H1 (cell line): Measurements from ENCODE around the gene WAC. TPM values are rescaled to one million over a fixed set of nuclear protein-coding genes. Genes with fewer than 3 reads are reported as not detected.

Experiments used
- CTCF ChIA-PET: fragments of 300-600 bp; sonication (Branson Sonifier 250); formaldehyde crosslinking; loops from one replicate; lab custom pipeline; 2021; ENCODE audit not compliant: partially characterized antibody; lab: Charles Lee
- POLR2A ChIA-PET: fragments of 300-600 bp; sonication (Branson Sonifier 250); formaldehyde crosslinking; loops from one replicate; lab custom pipeline; 2021; ENCODE audit warnings: inconsistent platforms; ENCODE audit not compliant: partially characterized antibody; lab: Charles Lee
- DNase-seq, 2 experiments: peaks; one replicate each; pipeline versions ENCODE4 v3.0.0 to v3.0.0-alpha.2; 2010 to 2022; ENCODE audit warnings: low spot score in 2 of 2, low read depth in 1 of 2, mixed read lengths in 1 of 2
- FAIRE-seq: peaks from 2 replicates; lab custom pipeline; 2011; peaks lifted over from hg19 to GRCh38; lab: Jason Lieb, UNC
- H2AFZ ChIP-seq: 2 replicates; pipeline ENCODE4 v1.8.1; 2012; ENCODE audit warnings: low read length, inconsistent platforms
- H2AK5ac ChIP-seq: 2 replicates; pipeline ENCODE4 v1.6.1; 2013; ENCODE audit warnings: low read depth, low read length
- H2BK120ac ChIP-seq: replicated peaks from 2 replicates; pipeline ENCODE3; 2013; ENCODE audit warnings: low read depth, low read length, inconsistent platforms
- H2BK12ac ChIP-seq: 2 replicates; pipeline ENCODE4 v1.6.1; 2013; ENCODE audit warnings: low read depth, low read length
- H2BK15ac ChIP-seq: 2 replicates; pipeline ENCODE4 v1.6.1; 2013; ENCODE audit warnings: low read length
- H2BK20ac ChIP-seq: 2 replicates; pipeline ENCODE4 v1.6.1; 2013; ENCODE audit warnings: low read length
- H2BK5ac ChIP-seq: 2 replicates; pipeline ENCODE4 v1.6.1; 2013; ENCODE audit warnings: low read depth, low read length
- H3K14ac ChIP-seq: 2 replicates; pipeline ENCODE4 v1.6.1; 2013; ENCODE audit warnings: inconsistent platforms; ENCODE audit not compliant: insufficient read length
- H3K18ac ChIP-seq: 2 replicates; pipeline ENCODE4 v1.6.1; 2013; ENCODE audit warnings: low read length; ENCODE audit errors: extremely low read depth
- H3K23ac ChIP-seq: 2 replicates; pipeline ENCODE4 v1.6.1; 2013; ENCODE audit warnings: inconsistent platforms; ENCODE audit not compliant: insufficient read length
- H3K23me2 ChIP-seq: 2 replicates; pipeline ENCODE4 v1.6.1; 2013; ENCODE audit warnings: low read depth, low read length
- H3K27ac ChIP-seq: 2 replicates; pipeline ENCODE4 v1.6.1; 2011; ENCODE audit warnings: low read depth, low read length, inconsistent platforms
- H3K27me3 ChIP-seq, 4 experiments: replicated peaks in 1 of 4; 1 replicate in 1 of 4; 2 replicates in 3 of 4; pipeline versions ENCODE4 v1.6.1 to v1.8.1; 2011 to 2013; ENCODE audit warnings: low read length in 3 of 4, mild to moderate bottlenecking in 3 of 4, inconsistent platforms in 2 of 4, mixed read lengths in 2 of 4, moderate library complexity in 1 of 4; ENCODE audit not compliant: control insufficient read depth in 3 of 4, insufficient read depth in 3 of 4; ENCODE audit errors: extremely low read depth in 1 of 4
- H3K36me3 ChIP-seq, 4 experiments: 2 replicates each; pipeline versions ENCODE4 v1.6.1 to v1.8.1; 2011 to 2013; ENCODE audit warnings: mild to moderate bottlenecking in 4 of 4, low read length in 3 of 4, moderate library complexity in 2 of 4, control low read depth in 1 of 4, inconsistent platforms in 1 of 4; ENCODE audit not compliant: insufficient read depth in 4 of 4, control insufficient read depth in 2 of 4
- H3K4ac ChIP-seq: replicated peaks from 2 replicates; pipeline ENCODE3; 2013; ENCODE audit warnings: low read length, low read depth, mixed read lengths, inconsistent platforms; ENCODE audit not compliant: insufficient read length
- H3K4me1 ChIP-seq, 4 experiments: replicated peaks in 1 of 4; 1 replicate in 1 of 4; 2 replicates in 3 of 4; pipeline versions ENCODE4 v1.6.1 to v1.8.1; 2011 to 2013; ENCODE audit warnings: low read length in 3 of 4, inconsistent platforms in 2 of 4, mixed read lengths in 1 of 4; ENCODE audit not compliant: insufficient read depth in 4 of 4, control insufficient read depth in 3 of 4
- H3K4me2 ChIP-seq, 2 experiments: 2 replicates each; pipeline versions ENCODE4 v1.6.1 to v1.8.1; 2011 to 2013; ENCODE audit warnings: low read depth in 2 of 2, low read length in 2 of 2, control low read depth in 1 of 2, inconsistent platforms in 1 of 2, mild to moderate bottlenecking in 1 of 2; ENCODE audit not compliant: insufficient read depth in 1 of 2
- H3K4me3 ChIP-seq, 4 experiments: fragments of 200-600, 300-600 bp in 1 of 4; sonication (generic), shearing (Covaris generic), sonication (Bioruptor Twin) in 1 of 4; 2 replicates each; pipeline versions ENCODE4 v1.5.1 to v1.8.1; 2011 to 2016; ENCODE audit warnings: low read length in 4 of 4, low read depth in 3 of 4, control low read depth in 2 of 4, inconsistent platforms in 2 of 4, mild to moderate bottlenecking in 2 of 4, mixed read lengths in 1 of 4, moderate library complexity in 1 of 4; ENCODE audit not compliant: insufficient read depth in 2 of 4; ENCODE audit errors: extremely low read depth in 1 of 4
- H3K56ac ChIP-seq: replicated peaks from 2 replicates; pipeline ENCODE3; 2013; ENCODE audit warnings: low read depth, mild to moderate bottlenecking, mixed read lengths, low read length, inconsistent platforms; ENCODE audit not compliant: insufficient read length
- H3K79me1 ChIP-seq: 2 replicates; pipeline ENCODE4 v1.6.1; 2013; ENCODE audit warnings: low read depth, low read length, control low read depth
- H3K79me2 ChIP-seq, 2 experiments: 2 replicates each; pipeline versions ENCODE4 v1.6.1 to v1.8.1; 2012 to 2013; ENCODE audit warnings: low read length in 2 of 2, mild to moderate bottlenecking in 2 of 2, inconsistent platforms in 1 of 2; ENCODE audit not compliant: insufficient read depth in 2 of 2, control insufficient read depth in 1 of 2
- H3K9ac ChIP-seq, 4 experiments: replicated peaks in 1 of 4; 1 replicate in 1 of 4; 2 replicates in 3 of 4; pipeline versions ENCODE4 v1.6.1 to v1.8.1; 2011 to 2013; ENCODE audit warnings: low read depth in 3 of 4, low read length in 3 of 4, control low read depth in 2 of 4, mild to moderate bottlenecking in 2 of 4, moderate library complexity in 2 of 4, inconsistent platforms in 1 of 4; ENCODE audit errors: extremely low read depth in 1 of 4
- H3K9me3 ChIP-seq, 2 experiments: 2 replicates each; pipeline versions ENCODE4 v1.6.1 to v1.8.1; 2012 to 2013; ENCODE audit warnings: mild to moderate bottlenecking in 2 of 2, moderate library complexity in 2 of 2, control low read depth in 1 of 2, inconsistent platforms in 1 of 2, low read depth in 1 of 2, low read length in 1 of 2, mixed read lengths in 1 of 2; ENCODE audit not compliant: insufficient read depth in 2 of 2
- H4K20me1 ChIP-seq, 2 experiments: replicated peaks in 1 of 2; 2 replicates each; pipeline versions ENCODE3 to v1.8.1; 2011 to 2013; ENCODE audit warnings: inconsistent platforms in 2 of 2, low read length in 2 of 2, mild to moderate bottlenecking in 1 of 2; ENCODE audit not compliant: insufficient read depth in 2 of 2, control insufficient read depth in 1 of 2
- H4K5ac ChIP-seq: 2 replicates; pipeline ENCODE4 v1.6.1; 2013; ENCODE audit warnings: low read length, low read depth, mixed read lengths, inconsistent platforms; ENCODE audit not compliant: insufficient read length
- H4K8ac ChIP-seq: 2 replicates; pipeline ENCODE4 v1.8.0; 2013; ENCODE audit warnings: mild to moderate bottlenecking, moderate library complexity, low read length, inconsistent platforms; ENCODE audit not compliant: insufficient read depth; ENCODE audit errors: extremely low read depth
- H4K91ac ChIP-seq: replicated peaks from 2 replicates; pipeline ENCODE3; 2013; ENCODE audit warnings: low read length, mixed read lengths, inconsistent platforms; ENCODE audit not compliant: insufficient read length
- CBX5 ChIP-seq: fragments of 300-800, 300-1000 bp; sonication (generic); IDR thresholded peaks from 2 replicates; pipeline ENCODE4 v1.7.1; 2016; ENCODE audit warnings: antibody characterized with exemption, low read length, low read depth
- HDAC2 ChIP-seq, 2 experiments: fragments of 300-600 bp in 1 of 2; sonication (generic) in 1 of 2; IDR thresholded peaks; 2 replicates each; pipeline ENCODE4 v1.6.1; 2011 to 2012; ENCODE audit warnings: low read depth in 2 of 2, low read length in 2 of 2, mild to moderate bottlenecking in 2 of 2, moderate library complexity in 2 of 2, borderline replicate concordance in 1 of 2, inconsistent platforms in 1 of 2
- PHF8 ChIP-seq: fragments of 200-600 bp; sonication (generic); conservative IDR thresholded peaks from 2 replicates; pipeline ENCODE4 v1.7.1; 2012; ENCODE audit warnings: low read depth, mild to moderate bottlenecking, inconsistent platforms, low read length, moderate library complexity
- SAP30 ChIP-seq: fragments of 300-600 bp; sonication (generic); IDR thresholded peaks from 2 replicates; pipeline ENCODE4 v1.7.1; 2012; ENCODE audit warnings: low read length, moderate library complexity, mild to moderate bottlenecking, inconsistent platforms; ENCODE audit not compliant: insufficient read depth, insufficient replicate concordance
- SIN3A ChIP-seq, 2 experiments: IDR thresholded peaks in 1 of 2; conservative IDR thresholded peaks in 1 of 2; 2 replicates each; pipeline ENCODE4 v1.6.1; 2011 to 2012; ENCODE audit warnings: low read length in 2 of 2, improper control_type of control experiment in 1 of 2, low read depth in 1 of 2, mild to moderate bottlenecking in 1 of 2
- WGBS, 2 experiments: shearing (Covaris generic) in 1 of 2; methylation state at CpG; one replicate each; pipeline versions ENCODE4 v1.1.6 to v1.1.7; 2013 to 2015; ENCODE audit warnings: low lambda C conversion rate in 2 of 2, mixed read lengths in 2 of 2, inconsistent platforms in 1 of 2, low coverage in 1 of 2, missing lambda C conversion rate in 1 of 2; ENCODE audit not compliant: insufficient replicate concordance in 2 of 2, insufficient coverage in 1 of 2, insufficient read length in 1 of 2; ENCODE audit errors: extremely low coverage in 1 of 2, missing lambda C conversion rate in 1 of 2; 5-methylcytosine and 5-hydroxymethylcytosine counted together
- polyA plus RNA-seq, 7 experiments: library from polyadenylated mRNA; depleted of rRNA in 3 of 7; stranded (reverse) in 5 of 7; unstranded in 2 of 7; fragments of >200 nt in 5 of 7; fragments of 200-250 nt in 2 of 7; gene quantifications; 1 replicate in 5 of 7; 2 replicates in 1 of 7; 4 replicates in 1 of 7; pipeline versions ENCODE4 v1.2.1 to v1.2.3, GENCODE V29; 2011 to 2013; ENCODE audit warnings: missing spikeins in 2 of 7, mixed read lengths in 2 of 7
- total RNA-seq: library from RNA; stranded (reverse); fragmentation: NEBNext Ultra II Directional; extraction: Animal tissue kit (Norgen Biotek cat#: 25700); gene quantifications from 2 replicates; pipeline ENCODE4 v1.2.1, GENCODE V29; 2021

The WAC gene
- total and polyA plus RNA-seq, 2 of the 8 experiments (the other 6 are each of a cell fraction or from before 2014, with no cell fraction given): 72.9 to 128 TPM

- Histone ChIP-seq H3K79me1 (peaks cover 5% of the 10 kb centered on the region; the same call in 1 of the 2 replicates), H3K4me3 (peak overlapping the region; percentile 66 to 93 (median 76)), H4K8ac (peak overlapping the region; percentile 97; the same call in 1 of the 2 replicates), H4K5ac (peak overlapping the region; percentile 75), H3K23me2 (peaks cover 5% of the 10 kb centered on the region; the same call in 1 of the 2 replicates), H4K91ac (no peak overlapping the region), H2BK20ac (no peak overlapping the region), H4K20me1 (peaks cover 4 to 10% of the 10 kb centered on the region in 2 experiments), H3K4me1 (no peaks in the 10 kb centered on the region; a peak in 1 of 7 replicates), H2AK5ac (no peak overlapping the region), H2AFZ (no peak overlapping the region), H3K27me3 (no peaks in the 10 kb centered on the region), H3K4me2 (peak overlapping the region; percentile 78 to 82), H3K79me2 (peaks cover 14 to 63% of the 10 kb centered on the region in 2 experiments), H3K23ac (no peak overlapping the region), H3K36me3 (peaks cover 12 to 47% (median 33%) of the 10 kb centered on the region in 4 experiments), H2BK5ac (peak overlapping the region; percentile 55; the same call in 1 of the 2 replicates), H3K9me3 (no peaks in the 10 kb centered on the region), H3K56ac (no peak overlapping the region), H2BK120ac (no peak overlapping the region), H3K18ac (peak overlapping the region; percentile 56), H2BK15ac (no peak overlapping the region)
- peak in 1 of 2 experiments; percentile 65 for DNase-seq
- peak; percentile 73 for TF ChIP-seq SAP30
- no peak for TF ChIP-seq CBX5
- peak in 1 of 2 experiments; percentile 47; a peak in 1 of 4 replicates for TF ChIP-seq HDAC2 (IDR thresholded peaks at IDR 0.05; ENCODE audit: borderline replicate concordance in 1 of 2, low read depth in 2 of 2, low read length in 2 of 2)
- TF ChIP-seq SIN3A (conservative IDR thresholded peaks at IDR 0.05 in 1 of 2, IDR thresholded peaks at IDR 0.05 in 1 of 2; ENCODE audit: low read depth in 1 of 2, low read length in 2 of 2): peak in 1 of 2 experiments; percentile 50; a peak in 1 of 4 replicates
- peak; percentile 52 for TF ChIP-seq PHF8
- TF ChIP-seq, all 59 proteins: peak for 4
- peak overlapping the region; percentile 98 to 100 (median 99) for H3K9ac ChIP-seq
- POLR2A ChIA-PET: interaction anchor here (0.8 to 7.2 kb wide), 9 partner anchors 11 to 102 kb away, joined by 3 to 87 read pairs (median 4); no protein-coding TSS in a partner anchor
- H3K27ac ChIP-seq: peak overlapping the region; percentile 99
- H2BK12ac ChIP-seq: no peak overlapping the region
- CTCF ChIA-PET: interaction anchor here (1.1 kb wide), 1 partner anchor 9 kb away, joined by 3 read pairs; no protein-coding TSS in a partner anchor
- FAIRE-seq: no peak
- peak overlapping the region; percentile 68 for H3K14ac ChIP-seq
- WGBS, 2 experiments: 2% methylated on average over 10 of the region's 64 CpGs; no CpG with 5 or more reads in 1 of the 2 experiments
- H3K4ac ChIP-seq: no peak overlapping the region
Measured at GRCh38 chr10:28533571-28534304, 820 bp downstream of the WAC start.
